Fibroblast of lung (primary cell): Measurements from ENCODE around the gene FBXO17. TPM values are rescaled to one million over a fixed set of nuclear protein-coding genes. Genes with fewer than 3 reads are reported as not detected.
"Not testable (repeated sequence)": the region's sequence is repeated elsewhere in the genome, so short reads cannot be mapped to it uniquely, and the experiment has no call there.

Experiments
- DNase-seq, 2 donors: peaks; one replicate each; pipeline versions ENCODE4 v3.0.0 to v3.0.0-alpha.2; 2010; ENCODE audit warnings: low read depth in 2 of 2
- H2AFZ ChIP-seq: 2 replicates; pipeline ENCODE4 v1.5.1; 2012; ENCODE audit warnings: low read length, control low read depth, inconsistent platforms
- H3K27ac ChIP-seq: 2 replicates; pipeline ENCODE4 v1.5.1; 2011; ENCODE audit warnings: low read length, control low read depth; ENCODE audit not compliant: insufficient read depth
- H3K27me3 ChIP-seq: 2 replicates; pipeline ENCODE4 v1.5.1; 2011; ENCODE audit warnings: mild to moderate bottlenecking, low read length; ENCODE audit not compliant: control insufficient read depth, insufficient read depth
- H3K36me3 ChIP-seq: 2 replicates; pipeline ENCODE4 v1.5.1; 2011; ENCODE audit warnings: low read length; ENCODE audit not compliant: control insufficient read depth, insufficient read depth
- H3K4me1 ChIP-seq: 2 replicates; pipeline ENCODE4 v1.5.1; 2011; ENCODE audit warnings: low read length; ENCODE audit not compliant: control insufficient read depth, insufficient read depth; ENCODE audit errors: extremely low read depth
- H3K4me2 ChIP-seq: 2 replicates; pipeline ENCODE4 v1.5.1; 2011; ENCODE audit warnings: low read length, control low read depth; ENCODE audit not compliant: insufficient read depth; ENCODE audit errors: extremely low read depth
- H3K4me3 ChIP-seq, 4 experiments: fragments of 200-600 bp in 1 of 4; sonication (generic) in 1 of 4; replicated peaks in 1 of 4; 2 replicates each; pipeline ENCODE4 v1.5.1; 2011 to 2016; ENCODE audit warnings: low read length in 4 of 4, low read depth in 3 of 4, mild to moderate bottlenecking in 3 of 4, control low read depth in 2 of 4, inconsistent platforms in 1 of 4, mixed read lengths in 1 of 4; ENCODE audit not compliant: insufficient read depth in 1 of 4; ENCODE audit errors: control extremely low read depth in 1 of 4
- H3K79me2 ChIP-seq: 2 replicates; pipeline ENCODE4 v1.5.1; 2012; ENCODE audit warnings: mild to moderate bottlenecking, low read length, inconsistent platforms; ENCODE audit not compliant: control insufficient read depth, insufficient read depth
- H3K9ac ChIP-seq: 2 replicates; pipeline ENCODE4 v1.5.1; 2011; ENCODE audit warnings: mild to moderate bottlenecking, low read length, control low read depth; ENCODE audit not compliant: insufficient read depth
- H3K9me3 ChIP-seq: 2 replicates; pipeline ENCODE4 v1.5.1; 2012; ENCODE audit warnings: low read depth, low read length; ENCODE audit not compliant: control insufficient read depth, insufficient read depth
- H4K20me1 ChIP-seq: 2 replicates; pipeline ENCODE4 v1.5.1; 2011; ENCODE audit warnings: low read length; ENCODE audit not compliant: control insufficient read depth, insufficient read depth; ENCODE audit errors: extremely low read depth
- EZH2 ChIP-seq: IDR thresholded peaks from 2 replicates; pipeline ENCODE4 v1.5.1; 2012; ENCODE audit warnings: low read length, control low read depth, mild to moderate bottlenecking; ENCODE audit errors: missing control alignments
- polyA plus RNA-seq, 2 donors: library from polyadenylated mRNA; depleted of rRNA in 1 of 2; stranded (reverse) in 1 of 2; unstranded in 1 of 2; fragments of >200 nt; gene quantifications; 2 replicates each; pipeline ENCODE4 v1.2.1, GENCODE V29; 2011 to 2012; ENCODE audit warnings: missing spikeins in 1 of 2
- total RNA-seq: library from RNA; depleted of rRNA; stranded (reverse); fragments of >200 nt; gene quantifications from 2 replicates; pipeline ENCODE4 v1.2.1, GENCODE V29; 2014
- TF ChIP-seq, protein P1 (sequence below), 2 donors: IDR thresholded peaks in 1 of 2; conservative IDR thresholded peaks in 1 of 2; 1 replicate in 1 of 2; 2 replicates in 1 of 2; pipeline ENCODE4 v1.5.1; 2011 to 2012; ENCODE audit warnings: low read length in 2 of 2, control low read depth in 1 of 2, inconsistent platforms in 1 of 2, low read depth in 1 of 2, mild to moderate bottlenecking in 1 of 2

Gene FBXO17
- total and polyA plus RNA-seq, 2 donors (not counting 1 experiment from before 2014, with no cell fraction given), result 10.2 to 25.8 TPM

DNA sequence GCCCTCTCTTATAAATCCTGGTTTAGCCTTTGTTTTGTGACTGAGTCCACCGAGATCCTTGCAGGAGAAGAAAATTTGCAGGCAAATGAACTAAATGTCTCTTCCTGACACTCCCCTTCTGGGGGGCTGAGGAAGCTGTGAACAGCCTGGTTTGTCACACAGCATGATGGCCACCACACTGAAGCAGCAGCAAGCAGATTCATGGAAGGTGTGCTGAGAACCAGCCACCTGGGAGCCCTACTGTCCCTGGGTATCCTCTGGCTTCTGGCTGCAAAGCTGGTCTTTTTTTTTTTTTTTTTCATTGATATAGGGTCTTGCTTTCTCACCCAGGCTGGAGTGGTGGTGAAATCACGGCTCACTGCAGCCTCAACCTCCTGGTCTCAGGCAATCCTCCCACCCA, 33.6 kb downstream of the FBXO17 start:
- Histone ChIP-seq H3K4me2 (no peak overlapping the region), H3K79me2 (no peaks in the 10 kb centered on the region), H3K9ac (no peak overlapping the region), H4K20me1 (no peaks in the 10 kb centered on the region), H2AFZ (no peak overlapping the region), H3K36me3 (peaks cover 4% of the 10 kb centered on the region), H3K27ac (no peak overlapping the region), H3K27me3 (no peaks in the 10 kb centered on the region), H3K4me3 (no peak overlapping the region), H3K9me3 (no peaks in the 10 kb centered on the region), H3K4me1 (no peaks in the 10 kb centered on the region)
- no peak for DNase-seq
- TF ChIP-seq EZH2, result no peak
- TF ChIP-seq, protein P1, sequence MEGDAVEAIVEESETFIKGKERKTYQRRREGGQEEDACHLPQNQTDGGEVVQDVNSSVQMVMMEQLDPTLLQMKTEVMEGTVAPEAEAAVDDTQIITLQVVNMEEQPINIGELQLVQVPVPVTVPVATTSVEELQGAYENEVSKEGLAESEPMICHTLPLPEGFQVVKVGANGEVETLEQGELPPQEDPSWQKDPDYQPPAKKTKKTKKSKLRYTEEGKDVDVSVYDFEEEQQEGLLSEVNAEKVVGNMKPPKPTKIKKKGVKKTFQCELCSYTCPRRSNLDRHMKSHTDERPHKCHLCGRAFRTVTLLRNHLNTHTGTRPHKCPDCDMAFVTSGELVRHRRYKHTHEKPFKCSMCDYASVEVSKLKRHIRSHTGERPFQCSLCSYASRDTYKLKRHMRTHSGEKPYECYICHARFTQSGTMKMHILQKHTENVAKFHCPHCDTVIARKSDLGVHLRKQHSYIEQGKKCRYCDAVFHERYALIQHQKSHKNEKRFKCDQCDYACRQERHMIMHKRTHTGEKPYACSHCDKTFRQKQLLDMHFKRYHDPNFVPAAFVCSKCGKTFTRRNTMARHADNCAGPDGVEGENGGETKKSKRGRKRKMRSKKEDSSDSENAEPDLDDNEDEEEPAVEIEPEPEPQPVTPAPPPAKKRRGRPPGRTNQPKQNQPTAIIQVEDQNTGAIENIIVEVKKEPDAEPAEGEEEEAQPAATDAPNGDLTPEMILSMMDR (conservative IDR thresholded peaks at IDR 0.05 in 1 of 2, IDR thresholded peaks at IDR 0.05 in 1 of 2; ENCODE audit: low read depth in 1 of 2, low read length in 2 of 2), result no peak

DNA sequence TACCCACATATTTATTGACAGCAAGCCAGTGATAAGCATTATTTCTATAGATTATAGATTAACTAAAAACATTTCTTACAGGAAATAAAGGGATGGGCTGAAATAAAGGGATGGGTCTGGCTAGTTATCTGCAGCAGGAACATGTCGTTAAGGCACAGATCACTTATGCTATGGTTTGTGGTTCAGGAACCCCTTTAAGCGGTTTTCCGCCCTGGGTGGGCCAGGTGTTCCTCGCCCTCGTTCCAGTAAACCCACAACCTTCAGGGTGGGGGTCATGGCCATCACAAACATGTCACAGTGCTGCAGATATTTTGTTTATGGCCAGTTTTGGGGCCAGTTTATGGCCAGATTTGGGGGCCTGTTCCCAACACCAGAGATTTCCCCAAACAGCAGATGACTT, 34.1 kb downstream of the FBXO17 start:
- H3K27ac ChIP-seq, H3K36me3 ChIP-seq, H3K4me3 ChIP-seq, H3K4me1 ChIP-seq, H3K4me2 ChIP-seq, H3K9me3 ChIP-seq, H4K20me1 ChIP-seq, H3K9ac ChIP-seq, H3K79me2 ChIP-seq, H2AFZ ChIP-seq, H3K27me3 ChIP-seq, DNase-seq: not testable (repeated sequence)

DNA sequence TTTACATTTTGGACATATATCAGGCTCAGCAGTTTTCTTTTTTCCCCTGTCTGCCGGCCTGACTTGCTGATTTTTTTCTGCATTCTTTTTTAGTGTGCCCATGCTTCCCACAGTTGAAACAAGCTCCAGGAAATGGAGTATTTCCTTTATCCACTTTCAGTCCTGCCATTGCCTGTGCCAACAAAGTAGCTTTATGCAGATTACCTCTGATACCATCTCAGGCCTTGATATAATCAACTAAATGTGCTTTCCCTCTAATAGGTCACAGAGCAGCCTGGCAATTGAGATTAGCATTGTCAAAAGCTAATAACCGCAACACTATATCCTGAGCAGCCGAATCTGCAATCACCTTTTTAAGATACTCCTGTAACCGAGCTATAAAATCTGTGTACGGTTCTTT, 35.6 kb downstream of the FBXO17 start:
- no peak overlapping the region for H3K4me2 ChIP-seq
- peaks cover 4% of the 10 kb centered on the region for H3K36me3 ChIP-seq
- H3K4me3 ChIP-seq, result no peak overlapping the region
- no peaks in the 10 kb centered on the region for H3K9me3 ChIP-seq
- H2AFZ ChIP-seq, result no peak overlapping the region
- no peaks in the 10 kb centered on the region for H3K79me2 ChIP-seq
- H3K4me1 ChIP-seq, result no peaks in the 10 kb centered on the region
- H3K9ac ChIP-seq, result no peak overlapping the region
- DNase-seq, result no peak
- no peaks in the 10 kb centered on the region for H3K27me3 ChIP-seq
- no peaks in the 10 kb centered on the region for H4K20me1 ChIP-seq
- H3K27ac ChIP-seq, result no peak overlapping the region
- no peak for TF ChIP-seq EZH2
- TF ChIP-seq, protein P1 (conservative IDR thresholded peaks at IDR 0.05 in 1 of 2, IDR thresholded peaks at IDR 0.05 in 1 of 2; ENCODE audit: low read depth in 1 of 2, low read length in 2 of 2), result no peak
